Kidney (tissue), 14 donors: ENCODE results near the gene CCDC88C. TPM values are rescaled to one million over a fixed set of nuclear protein-coding genes. Genes with fewer than 3 reads are reported as not detected.

Source experiments
- DNase-seq, 5 donors: peaks; one replicate each; pipeline ENCODE4 v3.0.0-alpha.2; 2013 to 2020
- FAIRE-seq: peaks from 2 replicates; lab custom pipeline; 2012; peaks lifted over from hg19 to GRCh38; lab: Jason Lieb, UNC
- H3K27ac ChIP-seq, 2 donors: one replicate each; pipeline ENCODE4 v1.7.0; 2013; ENCODE audit warnings: low read depth in 2 of 2, low read length in 2 of 2, inconsistent platforms in 1 of 2
- H3K27me3 ChIP-seq: one replicate; pipeline ENCODE4 v1.7.1; 2013; ENCODE audit warnings: low read length, inconsistent platforms; ENCODE audit not compliant: control insufficient read depth, insufficient read depth
- H3K36me3 ChIP-seq, 3 donors: one replicate each; pipeline versions ENCODE4 v1.7.0 to v1.7.1; 2013; ENCODE audit warnings: low read length in 3 of 3, control low read depth in 1 of 3, inconsistent platforms in 1 of 3; ENCODE audit not compliant: insufficient read depth in 3 of 3, control insufficient read depth in 2 of 3
- H3K4me1 ChIP-seq, 3 donors: one replicate each; pipeline versions ENCODE4 v1.7.0 to v1.7.1; 2013; ENCODE audit warnings: low read length in 3 of 3, inconsistent platforms in 1 of 3, low read depth in 1 of 3; ENCODE audit not compliant: control insufficient read depth in 2 of 3, insufficient read depth in 2 of 3
- H3K4me3 ChIP-seq, 3 donors: one replicate each; pipeline versions ENCODE4 v1.7.0 to v1.8.1; 2013; ENCODE audit warnings: low read length in 3 of 3, control low read depth in 1 of 3, inconsistent platforms in 1 of 3
- H3K9ac ChIP-seq, 3 donors: one replicate each; pipeline versions ENCODE4 v1.7.0 to v1.7.1; 2013; ENCODE audit warnings: low read length in 3 of 3, control low read depth in 1 of 3, inconsistent platforms in 1 of 3
- H3K9me3 ChIP-seq, 3 donors: one replicate each; pipeline versions ENCODE4 v1.7.0 to v1.7.1; 2013; ENCODE audit warnings: low read length in 3 of 3, control low read depth in 1 of 3, inconsistent platforms in 1 of 3; ENCODE audit not compliant: control insufficient read depth in 2 of 3, insufficient read depth in 1 of 3
- CTCF ChIP-seq: IDR thresholded peaks from 3 replicates; pipeline ENCODE4 v1.5.1; 2012; ENCODE audit warnings: mild to moderate bottlenecking, moderate library complexity, borderline replicate concordance; ENCODE audit not compliant: insufficient read depth; ENCODE audit errors: extremely low read depth
- intact Hi-C: fragments of 100-400 bp; cut with DNase I; formaldehyde crosslinking; loops from one replicate; pipeline ENCODE4 v1.11.1; 2022
- polyA plus RNA-seq: library from polyadenylated mRNA; stranded (reverse); fragments of 350-450 nt; fragmentation: Illumina TruSeq; extraction: RNeasy Lipid Tissue Mini Kit (QIAGEN cat#74804); gene quantifications from one replicate; pipeline ENCODE4 v1.2.3, GENCODE V29; 2014; ENCODE audit warnings: low read depth, low replicate concordance; ENCODE audit not compliant: insufficient read depth
- total RNA-seq: library from RNA; stranded (reverse); fragmentation: NEBNext Ultra II Directional; extraction: Animal tissue kit (Norgen Biotek cat#: 25700); gene quantifications from one replicate; pipeline ENCODE4 v1.2.1, GENCODE V29; 2021
- donor health status: control.
- donor health status: control.
- donor health status: control.
- donor health status: control.
- donor health status: control.
- donor health status: DM: yes; HTN: yes; CAD: no.
- donor health status: Normal renal cell carcinoma (clear cell type).

Gene CCDC88C
- total and polyA plus RNA-seq, 2 donors from 2014 or later, result 6.6 to 32.8 TPM

- no peak for FAIRE-seq
- H3K36me3 ChIP-seq, result peaks cover 0 to 21% (median 9%) of the 10 kb centered on the region in 3 donors
- peak in 1 of 5 donors; percentile 56 for DNase-seq
- no peaks in the 10 kb centered on the region for H3K9me3 ChIP-seq
- no peak for TF ChIP-seq CTCF
- no peak overlapping the region for H3K9ac ChIP-seq
- no peaks in the 10 kb centered on the region for H3K27me3 ChIP-seq
- no peaks in the 10 kb centered on the region for H3K4me1 ChIP-seq
- intact Hi-C loops, result loop anchor here (10.0 kb wide), 1 partner anchor 395 kb away; no protein-coding TSS in a partner anchor
- H3K27ac ChIP-seq, result no peak overlapping the region
- H3K4me3 ChIP-seq, result no peak overlapping the region
Measured at GRCh38 chr14:91299121-91300115, 118.2 kb downstream of the CCDC88C start.

- no peak overlapping the region for H3K27ac ChIP-seq
- peak in 1 of 5 donors; percentile 15 for DNase-seq
- H3K27me3 ChIP-seq, result no peaks in the 10 kb centered on the region
- no peak for FAIRE-seq
- no peak overlapping the region for H3K4me3 ChIP-seq
- no peaks in the 10 kb centered on the region for H3K4me1 ChIP-seq
- H3K9ac ChIP-seq, result no peak overlapping the region
- no peaks in the 10 kb centered on the region for H3K9me3 ChIP-seq
- peaks cover 0 to 21% (median 13%) of the 10 kb centered on the region in 3 donors for H3K36me3 ChIP-seq
- TF ChIP-seq CTCF, result no peak
- intact Hi-C loops, result loop anchor here (10.0 kb wide), 1 partner anchor 394 kb away; no protein-coding TSS in a partner anchor
Measured at GRCh38 chr14:91298576-91298975, 119.0 kb downstream of the CCDC88C start.

GRCh38 chr14:91297081-91297711 is 120.4 kb downstream of the CCDC88C start:
- DNase-seq, result peak in 1 of 5 donors; percentile 68
- Histone ChIP-seq H3K4me3 (no peak overlapping the region), H3K27me3 (no peaks in the 10 kb centered on the region), H3K9ac (no peak overlapping the region), H3K9me3 (no peaks in the 10 kb centered on the region), H3K36me3 (peaks cover 0 to 20% (median 13%) of the 10 kb centered on the region in 3 donors), H3K4me1 (no peaks in the 10 kb centered on the region), H3K27ac (no peak overlapping the region)
- no peak for FAIRE-seq
- no peak for TF ChIP-seq CTCF
- intact Hi-C loops, result loop anchor here (10.0 kb wide), 1 partner anchor 392 kb away; no protein-coding TSS in a partner anchor
